ENCODE data around the gene PSAPL1.

- TF ChIP-seq CTCF (IDR thresholded peaks at IDR 0.05) (no peak), ZFX (IDR thresholded peaks at IDR 0.05; ENCODE audit: borderline replicate concordance) (no peak)
Measured at GRCh38 chr4:7451434-7451789, 16.7 kb upstream of the PSAPL1 start.

All from 22Rv1 (cell line).